Breast epithelium (tissue), 3 donors: ENCODE results near the gene ASAP2.
"Not testable (repeated sequence)": the region's sequence is repeated elsewhere in the genome, so short reads cannot be mapped to it uniquely, and the experiment has no call there.

ENCODE experiments used
- POLR2A ChIP-seq: fragments of 450-650 bp; IDR thresholded peaks from one replicate; pipeline ENCODE4 v1.6.1; 2016; ENCODE audit warnings: antibody characterized with exemption, mild to moderate bottlenecking, moderate library complexity
- TF ChIP-seq, protein P1 (sequence below), 3 donors: fragments of 450-650 bp; IDR thresholded peaks; one replicate each; pipeline ENCODE4 v1.5.1; 2016 to 2017; ENCODE audit warnings: antibody characterized with exemption in 3 of 3, mild to moderate bottlenecking in 3 of 3, moderate library complexity in 3 of 3

DNA sequence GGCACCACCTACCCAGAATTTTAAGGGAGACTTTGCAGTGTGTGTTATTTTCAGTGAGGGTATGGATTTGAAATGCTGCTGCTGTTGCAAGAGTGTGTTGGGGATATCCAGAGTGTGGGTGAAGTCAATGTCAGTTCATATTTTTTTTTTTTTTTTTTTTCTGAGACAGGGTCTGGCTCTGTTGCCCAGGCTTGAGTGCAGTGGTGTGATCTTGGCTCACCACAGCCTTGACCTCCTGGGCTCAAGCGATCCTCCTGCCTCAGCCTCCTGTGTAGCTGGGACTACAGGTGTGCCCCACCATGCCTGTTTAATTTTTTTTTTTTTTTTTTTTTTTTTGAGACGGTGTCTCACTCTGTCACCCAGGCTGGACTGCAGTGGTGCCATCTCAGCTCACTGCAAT is 9.5 kb downstream of the ASAP2 start:
- TF ChIP-seq, protein P1, sequence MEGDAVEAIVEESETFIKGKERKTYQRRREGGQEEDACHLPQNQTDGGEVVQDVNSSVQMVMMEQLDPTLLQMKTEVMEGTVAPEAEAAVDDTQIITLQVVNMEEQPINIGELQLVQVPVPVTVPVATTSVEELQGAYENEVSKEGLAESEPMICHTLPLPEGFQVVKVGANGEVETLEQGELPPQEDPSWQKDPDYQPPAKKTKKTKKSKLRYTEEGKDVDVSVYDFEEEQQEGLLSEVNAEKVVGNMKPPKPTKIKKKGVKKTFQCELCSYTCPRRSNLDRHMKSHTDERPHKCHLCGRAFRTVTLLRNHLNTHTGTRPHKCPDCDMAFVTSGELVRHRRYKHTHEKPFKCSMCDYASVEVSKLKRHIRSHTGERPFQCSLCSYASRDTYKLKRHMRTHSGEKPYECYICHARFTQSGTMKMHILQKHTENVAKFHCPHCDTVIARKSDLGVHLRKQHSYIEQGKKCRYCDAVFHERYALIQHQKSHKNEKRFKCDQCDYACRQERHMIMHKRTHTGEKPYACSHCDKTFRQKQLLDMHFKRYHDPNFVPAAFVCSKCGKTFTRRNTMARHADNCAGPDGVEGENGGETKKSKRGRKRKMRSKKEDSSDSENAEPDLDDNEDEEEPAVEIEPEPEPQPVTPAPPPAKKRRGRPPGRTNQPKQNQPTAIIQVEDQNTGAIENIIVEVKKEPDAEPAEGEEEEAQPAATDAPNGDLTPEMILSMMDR (IDR thresholded peaks at IDR 0.05): not testable (repeated sequence)
- not testable (repeated sequence) for TF ChIP-seq POLR2A
